SK-N-SH treated with all-trans-retinoic acid at 6 μM for 48 hours (cell line): ENCODE data around the gene PTPRD.
"Not testable (repeated sequence)": the region's sequence is repeated elsewhere in the genome, so short reads cannot be mapped to it uniquely, and the experiment has no call there.

ENCODE experiments used
- ATAC-seq: fragments of 200-7000 bp; cut with Tn5 transposase; 3 replicates; pipeline ENCODE4 v1.9.1; 2020; ENCODE audit warnings: mild to moderate bottlenecking, moderate library complexity
- ARNTL ChIP-seq: fragments of 450-650 bp; formaldehyde crosslinking; IDR thresholded peaks from 2 replicates; pipeline ENCODE4 v1.5.0; 2020; ENCODE audit warnings: low read depth, mild to moderate bottlenecking, moderate library complexity, borderline replicate concordance
- ESRRG ChIP-seq: fragments of 250-450 bp; sonication (Bioruptor Pico); IDR thresholded peaks from 2 replicates; pipeline ENCODE4 v1.6.1; 2021; ENCODE audit warnings: mild to moderate bottlenecking
- GLIS3 ChIP-seq: fragments of 250-450 bp; sonication (Bioruptor Pico); IDR thresholded peaks from 2 replicates; pipeline ENCODE4 v1.5.0; 2020; ENCODE audit warnings: mild to moderate bottlenecking, moderate library complexity
- ISL1 ChIP-seq: fragments of 250-450 bp; sonication (Bioruptor Pico); IDR thresholded peaks from 2 replicates; pipeline ENCODE4 v2.1.2; 2022; ENCODE audit warnings: mild to moderate bottlenecking, moderate library complexity
- OSR1 ChIP-seq: fragments of 250-450 bp; sonication (Bioruptor Pico); IDR thresholded peaks from 2 replicates; pipeline ENCODE4 v1.8.0; 2022; ENCODE audit warnings: moderate library complexity, mild to moderate bottlenecking, inconsistent platforms
- PATZ1 ChIP-seq: fragments of 250-450 bp; sonication (Bioruptor Pico); IDR thresholded peaks from 2 replicates; pipeline ENCODE4 v1.8.0; 2020; ENCODE audit warnings: mild to moderate bottlenecking, moderate library complexity, borderline replicate concordance
- POU6F1 ChIP-seq: fragments of 250-450 bp; sonication (Bioruptor Pico); IDR thresholded peaks from 2 replicates; pipeline ENCODE4 v1.8.0; 2021; ENCODE audit warnings: low read depth, mild to moderate bottlenecking, moderate library complexity, borderline replicate concordance
- SNAI2 ChIP-seq: fragments of 250-450 bp; sonication (Bioruptor Pico); IDR thresholded peaks from 2 replicates; pipeline ENCODE4 v1.5.0; 2020; ENCODE audit warnings: mild to moderate bottlenecking, moderate library complexity
- TCF4 ChIP-seq: fragments of 250-450 bp; sonication (Bioruptor Pico); IDR thresholded peaks from 2 replicates; pipeline ENCODE4 v1.8.0; 2021; ENCODE audit warnings: mild to moderate bottlenecking, moderate library complexity, borderline replicate concordance
- TOX ChIP-seq: fragments of 250-450 bp; sonication (Bioruptor Pico); IDR thresholded peaks from 2 replicates; pipeline ENCODE4 v1.8.0; 2021; ENCODE audit warnings: mild to moderate bottlenecking, moderate library complexity, borderline replicate concordance
- TSHZ2 ChIP-seq: fragments of 250-450 bp; sonication (Bioruptor Pico); IDR thresholded peaks from 2 replicates; pipeline ENCODE4 v1.5.0; 2020; ENCODE audit warnings: mild to moderate bottlenecking, moderate library complexity
- ZC3H10 ChIP-seq: fragments of 250-450 bp; sonication (Bioruptor Pico); IDR thresholded peaks from 2 replicates; pipeline ENCODE4 v1.5.1; 2021; ENCODE audit warnings: mild to moderate bottlenecking, moderate library complexity
- ZNF565 ChIP-seq: fragments of 450-650 bp; formaldehyde crosslinking; conservative IDR thresholded peaks from 2 replicates; pipeline ENCODE4 v1.5.0; 2020; ENCODE audit warnings: low read depth, mild to moderate bottlenecking, moderate library complexity
- ZNF8 ChIP-seq: fragments of 450-650 bp; formaldehyde crosslinking; IDR thresholded peaks from 2 replicates; pipeline ENCODE4 v1.5.0; 2020; ENCODE audit warnings: mild to moderate bottlenecking, moderate library complexity
- TF ChIP-seq, protein P1 (sequence below): fragments of 250-450 bp; sonication (Bioruptor Pico); IDR thresholded peaks from 2 replicates; pipeline ENCODE4 v1.5.1; 2021; ENCODE audit warnings: mild to moderate bottlenecking, moderate library complexity
- TF ChIP-seq, protein P2 (sequence below): fragments of 250-450 bp; sonication (Bioruptor Pico); IDR thresholded peaks from 2 replicates; pipeline ENCODE4 v1.5.1; 2020; ENCODE audit warnings: low read depth, mild to moderate bottlenecking, moderate library complexity

PTPRD gene

DNA sequence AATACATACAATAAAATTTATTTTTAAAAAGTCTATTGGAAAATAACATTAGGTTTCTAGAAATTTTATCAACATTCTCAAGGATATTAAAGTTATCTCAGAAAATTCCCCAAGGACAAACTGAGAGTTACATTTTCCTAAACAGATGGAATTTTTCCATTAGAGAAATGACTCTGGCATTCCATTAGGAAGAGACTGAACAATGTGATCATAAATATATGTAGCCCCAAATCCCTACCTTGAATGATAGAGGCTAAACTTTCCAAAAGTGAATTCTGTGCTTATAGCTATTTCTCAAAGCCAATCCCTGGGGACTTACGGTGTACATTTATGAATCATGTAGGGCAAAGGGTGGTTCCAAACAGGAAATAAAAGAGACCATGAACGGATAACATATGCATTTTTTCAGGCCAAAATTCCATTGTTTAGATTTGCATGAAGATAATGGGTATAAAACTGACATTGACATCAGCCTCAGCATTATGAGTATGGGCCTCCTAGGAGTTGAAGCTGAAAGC lies 1632.2 kb downstream of the PTPRD start:
- TF ChIP-seq ISL1: no peak
- TF ChIP-seq PATZ1: no peak
- TF ChIP-seq, protein P1, sequence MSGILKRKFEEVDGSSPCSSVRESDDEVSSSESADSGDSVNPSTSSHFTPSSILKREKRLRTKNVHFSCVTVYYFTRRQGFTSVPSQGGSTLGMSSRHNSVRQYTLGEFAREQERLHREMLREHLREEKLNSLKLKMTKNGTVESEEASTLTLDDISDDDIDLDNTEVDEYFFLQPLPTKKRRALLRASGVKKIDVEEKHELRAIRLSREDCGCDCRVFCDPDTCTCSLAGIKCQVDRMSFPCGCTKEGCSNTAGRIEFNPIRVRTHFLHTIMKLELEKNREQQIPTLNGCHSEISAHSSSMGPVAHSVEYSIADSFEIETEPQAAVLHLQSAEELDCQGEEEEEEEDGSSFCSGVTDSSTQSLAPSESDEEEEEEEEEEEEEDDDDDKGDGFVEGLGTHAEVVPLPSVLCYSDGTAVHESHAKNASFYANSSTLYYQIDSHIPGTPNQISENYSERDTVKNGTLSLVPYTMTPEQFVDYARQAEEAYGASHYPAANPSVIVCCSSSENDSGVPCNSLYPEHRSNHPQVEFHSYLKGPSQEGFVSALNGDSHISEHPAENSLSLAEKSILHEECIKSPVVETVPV (CRISPR knock-in tag): no peak
- no peak for TF ChIP-seq ZNF8 (CRISPR knock-in tag)
- ATAC-seq: no peak

DNA sequence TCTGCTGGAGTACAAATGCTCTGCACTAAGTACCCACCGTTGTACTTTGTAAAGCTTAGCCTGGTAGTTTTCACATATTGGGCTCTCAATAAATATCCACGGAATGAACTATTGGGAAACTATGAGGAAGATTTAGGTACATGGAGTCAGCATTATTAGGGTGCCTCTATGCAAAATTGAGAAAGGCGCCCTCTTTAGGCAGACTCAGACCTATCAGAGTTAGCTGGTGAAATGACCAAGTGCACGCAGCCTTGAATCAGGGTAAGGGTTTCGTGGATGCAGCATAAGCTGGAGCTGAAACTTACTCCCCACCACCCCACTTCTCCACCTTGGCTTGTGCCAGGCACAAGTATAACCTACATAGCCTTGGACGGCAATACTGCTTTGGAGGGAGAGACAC lies 1634.5 kb downstream of the PTPRD start:
- no peak for TF ChIP-seq TOX (CRISPR knock-in tag)
- no peak for TF ChIP-seq ZNF565 (CRISPR knock-in tag)
- TF ChIP-seq TCF4: no peak
- no peak for TF ChIP-seq OSR1 (CRISPR knock-in tag)
- TF ChIP-seq, protein P2, sequence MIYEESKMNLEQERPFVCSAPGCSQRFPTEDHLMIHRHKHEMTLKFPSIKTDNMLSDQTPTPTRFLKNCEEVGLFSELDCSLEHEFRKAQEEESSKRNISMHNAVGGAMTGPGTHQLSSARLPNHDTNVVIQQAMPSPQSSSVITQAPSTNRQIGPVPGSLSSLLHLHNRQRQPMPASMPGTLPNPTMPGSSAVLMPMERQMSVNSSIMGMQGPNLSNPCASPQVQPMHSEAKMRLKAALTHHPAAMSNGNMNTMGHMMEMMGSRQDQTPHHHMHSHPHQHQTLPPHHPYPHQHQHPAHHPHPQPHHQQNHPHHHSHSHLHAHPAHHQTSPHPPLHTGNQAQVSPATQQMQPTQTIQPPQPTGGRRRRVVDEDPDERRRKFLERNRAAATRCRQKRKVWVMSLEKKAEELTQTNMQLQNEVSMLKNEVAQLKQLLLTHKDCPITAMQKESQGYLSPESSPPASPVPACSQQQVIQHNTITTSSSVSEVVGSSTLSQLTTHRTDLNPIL: no peak
- TF ChIP-seq TSHZ2 (CRISPR knock-in tag): no peak
- TF ChIP-seq SNAI2 (CRISPR knock-in tag): no peak
- ATAC-seq: no peak

GRCh38 chr9:8968350-8968749 lies 1644.5 kb downstream of the PTPRD start:
- ATAC-seq: not testable (repeated sequence)

- ATAC-seq: no peak
- no peak for TF ChIP-seq TOX (CRISPR knock-in tag)
- no peak for TF ChIP-seq ZC3H10 (CRISPR knock-in tag)
- TF ChIP-seq PATZ1: no peak
- no peak for TF ChIP-seq ARNTL (CRISPR knock-in tag)
- TF ChIP-seq ESRRG (CRISPR knock-in tag): no peak
- no peak for TF ChIP-seq SNAI2 (CRISPR knock-in tag)
- TF ChIP-seq ZNF8 (CRISPR knock-in tag): no peak
- TF ChIP-seq TSHZ2 (CRISPR knock-in tag): no peak
- no peak for TF ChIP-seq POU6F1 (CRISPR knock-in tag)
- TF ChIP-seq, protein P2: no peak
- no peak for TF ChIP-seq GLIS3 (CRISPR knock-in tag)
Observed at GRCh38 chr9:8963885-8964284, 1648.9 kb downstream of the PTPRD start.
